HepG2 (cell line): ENCODE results near the gene PCGF3. TPM values are rescaled to one million over a fixed set of nuclear protein-coding genes. Genes with fewer than 3 reads are reported as not detected.

Experiments used
- HOXA9 ChIP-seq: sonication (generic); formaldehyde crosslinking; IDR thresholded peaks from 2 replicates; pipeline ENCODE4 v1.8.1; 2022; ENCODE audit warnings: missing genetic modification reagents, mild to moderate bottlenecking, moderate library complexity, borderline replicate concordance
- JUNB ChIP-seq: sonication (generic); formaldehyde crosslinking; IDR thresholded peaks from 2 replicates; pipeline ENCODE4 v1.8.0; 2022; ENCODE audit warnings: missing genetic modification reagents, mild to moderate bottlenecking, borderline replicate concordance
- KAT8 ChIP-seq: IDR thresholded peaks from 2 replicates; pipeline ENCODE4 v1.6.1; 2016; ENCODE audit warnings: missing genetic modification reagents, missing compliant biosample characterization
- KDM5A ChIP-seq: fragments of 200-600 bp; sonication (generic); IDR thresholded peaks from 2 replicates; pipeline ENCODE4 v1.7.0; 2018; ENCODE audit warnings: antibody characterized with exemption, mild to moderate bottlenecking, low read length, borderline replicate concordance
- NAIF1 ChIP-seq: sonication (generic); formaldehyde crosslinking; IDR thresholded peaks from 2 replicates; pipeline ENCODE4 v1.5.0; 2020; ENCODE audit warnings: mild to moderate bottlenecking, missing genetic modification reagents, borderline replicate concordance
- SIX4 ChIP-seq: sonication (generic); formaldehyde crosslinking; IDR thresholded peaks from 2 replicates; pipeline ENCODE4 v1.4.0; 2020; ENCODE audit warnings: missing genetic modification reagents
- SUZ12 ChIP-seq: fragments of 150-350 bp; IDR thresholded peaks from 2 replicates; pipeline ENCODE4 v1.6.1; 2014; ENCODE audit warnings: low read depth, low read length
- TSC22D2 ChIP-seq: sonication (generic); formaldehyde crosslinking; IDR thresholded peaks from 2 replicates; pipeline ENCODE4 v1.5.1; 2020; ENCODE audit warnings: missing genetic modification reagents, mild to moderate bottlenecking, borderline replicate concordance
- ZNF225 ChIP-seq: sonication (generic); formaldehyde crosslinking; IDR thresholded peaks from 2 replicates; pipeline ENCODE4 v1.4.0; 2020; ENCODE audit warnings: mild to moderate bottlenecking, missing genetic modification reagents
- ZNF253 ChIP-seq: sonication (generic); formaldehyde crosslinking; IDR thresholded peaks from 2 replicates; pipeline ENCODE4 v1.8.0; 2022; ENCODE audit warnings: mild to moderate bottlenecking, missing genetic modification reagents, borderline replicate concordance
- ZNF749 ChIP-seq: sonication (generic); formaldehyde crosslinking; IDR thresholded peaks from 2 replicates; pipeline ENCODE4 v1.8.0; 2022; ENCODE audit warnings: mild to moderate bottlenecking, missing genetic modification reagents, moderate library complexity, borderline replicate concordance
- ZSCAN30 ChIP-seq: sonication (generic); formaldehyde crosslinking; IDR thresholded peaks from 2 replicates; pipeline ENCODE4 v1.5.0; 2020; ENCODE audit warnings: mild to moderate bottlenecking, missing genetic modification reagents
- polyA plus RNA-seq, 8 experiments: library from polyadenylated mRNA; depleted of rRNA in 3 of 8; stranded (reverse) in 7 of 8; unstranded in 1 of 8; fragments of >200 nt; fragmentation: Illumina TruSeq in 4 of 8; extraction: Trizol in 4 of 8; gene quantifications; 2 replicates each; pipeline versions ENCODE4 v1.2.1 to v1.2.3, GENCODE V29; 2011 to 2016; ENCODE audit warnings: low read depth in 4 of 8, missing spikeins in 1 of 8, mixed read lengths in 1 of 8; ENCODE audit not compliant: insufficient read depth in 1 of 8
- total RNA-seq, 5 experiments: library from RNA; depleted of rRNA; stranded (reverse); fragments of >200 nt; fragmentation: Illumina TruSeq; extraction: Trizol; gene quantifications; 2 replicates each; pipeline ENCODE4 v1.2.3, GENCODE V29; 2016; ENCODE audit warnings: low read depth in 1 of 5
- TF ChIP-seq, protein P1 (sequence below): IDR thresholded peaks from 2 replicates; pipeline ENCODE4 v1.6.1; 2018; ENCODE audit warnings: missing genetic modification reagents
- TF ChIP-seq, protein P2 (sequence below): sonication (generic); formaldehyde crosslinking; IDR thresholded peaks from 2 replicates; pipeline ENCODE4 v1.8.1; 2023; ENCODE audit warnings: mild to moderate bottlenecking, missing genetic modification reagents
- TF ChIP-seq, protein P3 (sequence below): IDR thresholded peaks from 2 replicates; pipeline ENCODE4 v1.4.0; 2020; ENCODE audit warnings: mild to moderate bottlenecking, missing genetic modification reagents
- TF ChIP-seq, protein P4 (sequence below): sonication (generic); formaldehyde crosslinking; IDR thresholded peaks from 2 replicates; pipeline ENCODE4 v1.4.0; 2020; ENCODE audit warnings: mild to moderate bottlenecking, missing genetic modification reagents

The PCGF3 gene
- total and polyA plus RNA-seq, 2 of the 13 experiments (the other 11 are each of a cell fraction or from before 2014, with no cell fraction given), result 28.6 to 66.2 TPM

DNA sequence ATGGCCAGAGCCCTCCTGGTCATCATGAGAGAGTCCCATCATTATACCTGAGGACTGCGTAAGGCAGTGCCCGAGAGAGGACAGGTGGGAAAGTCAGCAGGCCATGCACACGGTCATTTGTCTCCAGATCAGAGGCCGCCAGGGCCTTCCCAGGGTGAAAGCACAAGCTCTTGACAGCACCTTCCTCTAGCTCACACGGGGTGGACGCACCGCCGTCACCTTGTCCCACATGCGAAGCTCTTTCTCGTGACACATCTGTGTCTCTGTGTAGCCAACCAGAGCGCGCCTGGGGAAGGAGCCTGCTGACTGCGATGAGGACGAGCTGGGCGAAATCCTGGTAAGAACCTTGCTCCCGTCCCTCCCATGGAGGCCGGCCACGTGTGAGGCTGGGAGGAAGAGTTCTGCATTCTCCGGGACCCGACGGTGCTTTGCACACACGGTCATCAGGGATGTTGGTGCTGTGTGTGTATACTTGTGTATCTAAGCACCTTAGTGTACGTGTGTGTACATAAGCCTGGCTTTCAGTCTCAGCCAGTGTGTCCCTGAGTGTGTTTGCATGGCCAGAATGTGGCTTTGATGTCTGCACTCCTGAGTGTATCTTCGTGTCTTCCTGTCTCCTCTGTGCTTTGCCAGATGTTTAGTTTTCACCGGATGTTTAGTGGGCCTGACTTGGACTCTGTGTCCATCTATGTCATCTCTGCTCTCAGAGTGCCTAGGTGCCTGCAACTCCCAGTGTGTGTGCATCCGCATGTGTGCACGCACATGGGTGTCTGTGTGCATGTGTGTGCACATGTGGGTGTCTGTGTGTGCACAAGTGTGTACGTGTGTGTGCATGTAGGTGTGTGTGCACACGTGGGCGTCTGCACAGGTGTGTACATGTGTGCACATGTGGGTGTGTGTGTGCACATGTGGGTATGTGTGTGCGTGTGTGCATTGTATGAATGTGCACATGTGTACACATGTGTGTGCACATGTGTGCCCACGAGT, 46.7 kb upstream of the PCGF3 start (continued):
- TF ChIP-seq HOXA9, result peak; percentile 64; the same call in 1 of the 2 replicates
- TF ChIP-seq, protein P1, sequence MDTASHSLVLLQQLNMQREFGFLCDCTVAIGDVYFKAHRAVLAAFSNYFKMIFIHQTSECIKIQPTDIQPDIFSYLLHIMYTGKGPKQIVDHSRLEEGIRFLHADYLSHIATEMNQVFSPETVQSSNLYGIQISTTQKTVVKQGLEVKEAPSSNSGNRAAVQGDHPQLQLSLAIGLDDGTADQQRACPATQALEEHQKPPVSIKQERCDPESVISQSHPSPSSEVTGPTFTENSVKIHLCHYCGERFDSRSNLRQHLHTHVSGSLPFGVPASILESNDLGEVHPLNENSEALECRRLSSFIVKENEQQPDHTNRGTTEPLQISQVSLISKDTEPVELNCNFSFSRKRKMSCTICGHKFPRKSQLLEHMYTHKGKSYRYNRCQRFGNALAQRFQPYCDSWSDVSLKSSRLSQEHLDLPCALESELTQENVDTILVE (CRISPR knock-in tag), result no peak
- no peak for TF ChIP-seq JUNB (CRISPR knock-in tag)
- no peak for TF ChIP-seq TSC22D2 (CRISPR knock-in tag)
- TF ChIP-seq, protein P2, sequence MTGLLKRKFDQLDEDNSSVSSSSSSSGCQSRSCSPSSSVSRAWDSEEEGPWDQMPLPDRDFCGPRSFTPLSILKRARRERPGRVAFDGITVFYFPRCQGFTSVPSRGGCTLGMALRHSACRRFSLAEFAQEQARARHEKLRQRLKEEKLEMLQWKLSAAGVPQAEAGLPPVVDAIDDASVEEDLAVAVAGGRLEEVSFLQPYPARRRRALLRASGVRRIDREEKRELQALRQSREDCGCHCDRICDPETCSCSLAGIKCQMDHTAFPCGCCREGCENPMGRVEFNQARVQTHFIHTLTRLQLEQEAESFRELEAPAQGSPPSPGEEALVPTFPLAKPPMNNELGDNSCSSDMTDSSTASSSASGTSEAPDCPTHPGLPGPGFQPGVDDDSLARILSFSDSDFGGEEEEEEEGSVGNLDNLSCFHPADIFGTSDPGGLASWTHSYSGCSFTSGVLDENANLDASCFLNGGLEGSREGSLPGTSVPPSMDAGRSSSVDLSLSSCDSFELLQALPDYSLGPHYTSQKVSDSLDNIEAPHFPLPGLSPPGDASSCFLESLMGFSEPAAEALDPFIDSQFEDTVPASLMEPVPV, result no peak
- TF ChIP-seq, protein P3, sequence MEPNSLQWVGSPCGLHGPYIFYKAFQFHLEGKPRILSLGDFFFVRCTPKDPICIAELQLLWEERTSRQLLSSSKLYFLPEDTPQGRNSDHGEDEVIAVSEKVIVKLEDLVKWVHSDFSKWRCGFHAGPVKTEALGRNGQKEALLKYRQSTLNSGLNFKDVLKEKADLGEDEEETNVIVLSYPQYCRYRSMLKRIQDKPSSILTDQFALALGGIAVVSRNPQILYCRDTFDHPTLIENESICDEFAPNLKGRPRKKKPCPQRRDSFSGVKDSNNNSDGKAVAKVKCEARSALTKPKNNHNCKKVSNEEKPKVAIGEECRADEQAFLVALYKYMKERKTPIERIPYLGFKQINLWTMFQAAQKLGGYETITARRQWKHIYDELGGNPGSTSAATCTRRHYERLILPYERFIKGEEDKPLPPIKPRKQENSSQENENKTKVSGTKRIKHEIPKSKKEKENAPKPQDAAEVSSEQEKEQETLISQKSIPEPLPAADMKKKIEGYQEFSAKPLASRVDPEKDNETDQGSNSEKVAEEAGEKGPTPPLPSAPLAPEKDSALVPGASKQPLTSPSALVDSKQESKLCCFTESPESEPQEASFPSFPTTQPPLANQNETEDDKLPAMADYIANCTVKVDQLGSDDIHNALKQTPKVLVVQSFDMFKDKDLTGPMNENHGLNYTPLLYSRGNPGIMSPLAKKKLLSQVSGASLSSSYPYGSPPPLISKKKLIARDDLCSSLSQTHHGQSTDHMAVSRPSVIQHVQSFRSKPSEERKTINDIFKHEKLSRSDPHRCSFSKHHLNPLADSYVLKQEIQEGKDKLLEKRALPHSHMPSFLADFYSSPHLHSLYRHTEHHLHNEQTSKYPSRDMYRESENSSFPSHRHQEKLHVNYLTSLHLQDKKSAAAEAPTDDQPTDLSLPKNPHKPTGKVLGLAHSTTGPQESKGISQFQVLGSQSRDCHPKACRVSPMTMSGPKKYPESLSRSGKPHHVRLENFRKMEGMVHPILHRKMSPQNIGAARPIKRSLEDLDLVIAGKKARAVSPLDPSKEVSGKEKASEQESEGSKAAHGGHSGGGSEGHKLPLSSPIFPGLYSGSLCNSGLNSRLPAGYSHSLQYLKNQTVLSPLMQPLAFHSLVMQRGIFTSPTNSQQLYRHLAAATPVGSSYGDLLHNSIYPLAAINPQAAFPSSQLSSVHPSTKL (CRISPR knock-in tag), result peak; percentile 58; the same call in 1 of the 2 replicates
- no peak for TF ChIP-seq KDM5A
- no peak for TF ChIP-seq KAT8 (CRISPR knock-in tag)
- TF ChIP-seq ZNF225 (CRISPR knock-in tag), result no peak
- no peak for TF ChIP-seq NAIF1 (CRISPR knock-in tag)
- TF ChIP-seq SIX4, result no peak
- TF ChIP-seq ZSCAN30 (CRISPR knock-in tag), result no peak
- TF ChIP-seq, protein P4, sequence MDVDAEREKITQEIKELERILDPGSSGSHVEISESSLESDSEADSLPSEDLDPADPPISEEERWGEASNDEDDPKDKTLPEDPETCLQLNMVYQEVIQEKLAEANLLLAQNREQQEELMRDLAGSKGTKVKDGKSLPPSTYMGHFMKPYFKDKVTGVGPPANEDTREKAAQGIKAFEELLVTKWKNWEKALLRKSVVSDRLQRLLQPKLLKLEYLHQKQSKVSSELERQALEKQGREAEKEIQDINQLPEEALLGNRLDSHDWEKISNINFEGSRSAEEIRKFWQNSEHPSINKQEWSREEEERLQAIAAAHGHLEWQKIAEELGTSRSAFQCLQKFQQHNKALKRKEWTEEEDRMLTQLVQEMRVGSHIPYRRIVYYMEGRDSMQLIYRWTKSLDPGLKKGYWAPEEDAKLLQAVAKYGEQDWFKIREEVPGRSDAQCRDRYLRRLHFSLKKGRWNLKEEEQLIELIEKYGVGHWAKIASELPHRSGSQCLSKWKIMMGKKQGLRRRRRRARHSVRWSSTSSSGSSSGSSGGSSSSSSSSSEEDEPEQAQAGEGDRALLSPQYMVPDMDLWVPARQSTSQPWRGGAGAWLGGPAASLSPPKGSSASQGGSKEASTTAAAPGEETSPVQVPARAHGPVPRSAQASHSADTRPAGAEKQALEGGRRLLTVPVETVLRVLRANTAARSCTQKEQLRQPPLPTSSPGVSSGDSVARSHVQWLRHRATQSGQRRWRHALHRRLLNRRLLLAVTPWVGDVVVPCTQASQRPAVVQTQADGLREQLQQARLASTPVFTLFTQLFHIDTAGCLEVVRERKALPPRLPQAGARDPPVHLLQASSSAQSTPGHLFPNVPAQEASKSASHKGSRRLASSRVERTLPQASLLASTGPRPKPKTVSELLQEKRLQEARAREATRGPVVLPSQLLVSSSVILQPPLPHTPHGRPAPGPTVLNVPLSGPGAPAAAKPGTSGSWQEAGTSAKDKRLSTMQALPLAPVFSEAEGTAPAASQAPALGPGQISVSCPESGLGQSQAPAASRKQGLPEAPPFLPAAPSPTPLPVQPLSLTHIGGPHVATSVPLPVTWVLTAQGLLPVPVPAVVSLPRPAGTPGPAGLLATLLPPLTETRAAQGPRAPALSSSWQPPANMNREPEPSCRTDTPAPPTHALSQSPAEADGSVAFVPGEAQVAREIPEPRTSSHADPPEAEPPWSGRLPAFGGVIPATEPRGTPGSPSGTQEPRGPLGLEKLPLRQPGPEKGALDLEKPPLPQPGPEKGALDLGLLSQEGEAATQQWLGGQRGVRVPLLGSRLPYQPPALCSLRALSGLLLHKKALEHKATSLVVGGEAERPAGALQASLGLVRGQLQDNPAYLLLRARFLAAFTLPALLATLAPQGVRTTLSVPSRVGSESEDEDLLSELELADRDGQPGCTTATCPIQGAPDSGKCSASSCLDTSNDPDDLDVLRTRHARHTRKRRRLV, result no peak
- no peak for TF ChIP-seq SUZ12
- no peak for TF ChIP-seq ZNF253 (CRISPR knock-in tag)
- no peak for TF ChIP-seq ZNF749 (CRISPR knock-in tag)
